HG03520 (cell line): Measurements from ENCODE around the gene GABBR2.
"Not testable (repeated sequence)": the region's sequence is repeated elsewhere in the genome, so short reads cannot be mapped to it uniquely, and the experiment has no call there.

ENCODE experiments used
- ATAC-seq: cut with Tn5 transposase; IDR thresholded peaks from one replicate; pipeline ENCODE4 v1.9.1; 2021; ENCODE audit warnings: mild to moderate bottlenecking, moderate library complexity; ENCODE audit not compliant: unreplicated experiment

Gene GABBR2

DNA sequence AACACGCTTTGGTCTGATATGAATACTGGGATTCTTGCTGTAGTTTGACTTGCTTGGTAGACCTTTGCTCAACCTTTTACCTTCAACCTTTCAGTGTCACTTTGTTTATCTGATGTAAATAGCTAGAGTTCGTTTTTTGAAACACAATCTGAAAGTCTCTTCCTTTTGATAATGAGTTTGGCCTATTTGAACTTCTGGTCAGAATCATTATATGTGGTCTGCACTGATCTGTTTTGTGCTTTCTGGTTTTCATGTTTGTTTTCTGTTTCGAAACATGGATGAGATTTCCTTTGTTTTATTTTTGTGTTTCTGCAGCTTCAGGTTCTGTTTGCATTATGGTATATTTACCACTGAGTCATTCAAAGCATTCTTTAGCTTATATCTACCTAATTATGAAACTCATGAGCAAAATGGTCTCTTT is 217.5 kb downstream of the GABBR2 start:
- ATAC-seq: no peak

DNA sequence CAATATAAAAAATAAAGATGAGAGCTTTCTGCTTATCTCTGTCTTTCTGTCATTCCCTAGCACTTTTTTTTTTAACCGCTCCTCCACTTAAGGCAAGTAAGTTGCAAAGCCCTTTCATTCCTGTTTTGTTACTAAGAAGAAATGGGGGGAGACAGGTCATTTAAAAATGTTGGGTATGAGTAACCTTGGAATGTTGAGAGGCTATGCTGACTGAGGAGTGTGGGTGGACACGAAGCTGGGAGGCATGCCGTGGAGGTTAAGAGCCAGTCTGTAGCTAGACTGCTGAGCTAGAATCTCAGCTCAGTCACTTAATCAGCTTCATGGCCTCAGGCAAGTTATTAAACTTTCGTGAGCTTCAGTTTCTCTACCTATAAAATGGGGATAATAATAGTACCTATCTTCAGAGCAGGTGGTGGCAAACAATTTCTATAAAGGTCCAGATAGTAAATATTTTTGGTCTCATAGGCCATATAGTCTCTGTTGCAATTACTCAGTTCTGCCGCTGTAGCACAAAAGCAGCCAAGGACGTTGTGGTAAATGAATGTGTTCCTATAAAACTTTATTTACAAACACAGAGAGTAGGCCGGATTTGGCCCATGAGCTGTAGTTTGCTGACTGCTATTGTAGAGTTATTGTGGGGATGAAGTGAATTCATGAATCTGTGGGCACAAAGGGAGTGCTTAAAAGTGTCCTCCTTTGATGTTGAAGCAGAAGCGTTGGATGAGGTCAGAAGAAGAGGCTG is 220.0 kb downstream of the GABBR2 start:
- no peak for ATAC-seq

DNA sequence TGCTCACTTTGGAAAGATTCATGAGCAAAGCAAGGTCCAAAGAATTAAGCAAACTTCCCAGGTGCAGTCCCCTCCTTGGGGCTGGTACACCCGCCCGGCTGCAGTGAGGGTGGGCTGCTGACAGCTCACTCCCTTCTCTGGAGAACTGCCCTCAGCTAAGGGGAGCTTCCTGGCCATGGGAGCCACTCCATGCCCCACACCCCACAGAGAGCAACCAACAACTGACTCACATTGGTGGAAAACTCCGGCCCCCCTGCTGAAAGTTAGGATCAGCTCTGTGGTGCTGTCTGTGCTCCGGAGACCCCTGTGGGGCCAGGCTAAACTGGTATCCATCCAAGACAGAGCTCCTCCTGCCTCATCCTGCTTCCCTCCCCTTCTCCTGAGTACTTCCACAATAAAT is 223.0 kb downstream of the GABBR2 start:
- ATAC-seq: no peak

DNA sequence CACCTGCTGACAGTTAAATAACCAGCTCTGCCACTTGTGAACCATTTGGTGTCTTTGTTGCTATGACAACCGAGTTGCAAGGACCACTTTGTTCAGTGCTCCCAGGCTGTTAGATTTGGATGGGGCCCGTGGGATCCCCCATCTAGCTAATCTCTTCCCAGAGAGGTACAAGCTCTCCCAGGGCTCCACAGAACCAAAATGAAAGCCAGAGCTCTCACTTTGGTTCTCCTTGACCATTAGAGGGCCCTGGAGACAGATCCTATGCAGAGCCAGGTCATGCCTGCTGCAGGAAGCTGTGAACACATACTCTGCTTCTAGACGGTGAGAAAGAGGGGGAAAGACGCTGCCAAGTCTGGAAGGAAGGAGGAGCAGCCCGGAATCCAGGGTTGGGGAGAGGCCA is 224.6 kb downstream of the GABBR2 start:
- no peak for ATAC-seq

DNA sequence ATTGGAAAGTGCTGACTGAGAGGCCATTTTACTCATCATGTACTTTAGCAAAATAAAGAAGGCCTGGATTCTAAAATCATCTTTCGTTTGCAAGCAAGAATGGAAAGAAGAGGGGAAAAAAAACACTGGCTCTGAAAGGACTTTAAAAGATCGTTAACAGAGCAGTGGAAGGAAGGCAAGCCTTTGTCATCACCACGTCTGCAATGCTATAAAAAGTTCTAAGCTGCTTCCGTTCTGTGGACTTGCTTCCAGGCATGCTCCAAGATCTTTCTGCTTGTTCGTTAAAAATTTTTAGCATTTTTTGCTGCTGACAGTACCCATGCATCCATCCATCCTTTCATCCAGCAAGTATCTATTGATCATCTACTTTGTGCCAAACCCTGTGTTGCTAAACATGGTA is 226.5 kb downstream of the GABBR2 start:
- ATAC-seq: no peak

DNA sequence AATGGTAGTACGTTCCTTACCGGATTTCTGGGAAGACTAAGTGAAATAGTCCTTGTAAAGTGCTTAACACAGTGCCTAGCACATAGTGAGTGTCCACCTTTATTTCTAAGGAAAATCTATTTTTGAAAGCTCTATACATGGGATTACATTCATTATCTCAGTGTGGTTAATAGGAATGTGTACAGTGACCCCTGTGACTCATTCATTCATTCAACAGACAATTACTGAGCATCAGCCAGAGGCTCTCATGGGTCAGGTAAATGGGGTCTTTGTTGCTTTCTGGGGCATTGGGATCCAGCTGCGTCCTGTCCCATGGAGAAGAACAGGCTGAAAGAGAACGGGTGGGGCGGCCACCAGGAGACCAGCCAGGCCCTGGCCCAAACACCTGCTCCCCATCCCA is 227.1 kb downstream of the GABBR2 start:
- no peak for ATAC-seq

DNA sequence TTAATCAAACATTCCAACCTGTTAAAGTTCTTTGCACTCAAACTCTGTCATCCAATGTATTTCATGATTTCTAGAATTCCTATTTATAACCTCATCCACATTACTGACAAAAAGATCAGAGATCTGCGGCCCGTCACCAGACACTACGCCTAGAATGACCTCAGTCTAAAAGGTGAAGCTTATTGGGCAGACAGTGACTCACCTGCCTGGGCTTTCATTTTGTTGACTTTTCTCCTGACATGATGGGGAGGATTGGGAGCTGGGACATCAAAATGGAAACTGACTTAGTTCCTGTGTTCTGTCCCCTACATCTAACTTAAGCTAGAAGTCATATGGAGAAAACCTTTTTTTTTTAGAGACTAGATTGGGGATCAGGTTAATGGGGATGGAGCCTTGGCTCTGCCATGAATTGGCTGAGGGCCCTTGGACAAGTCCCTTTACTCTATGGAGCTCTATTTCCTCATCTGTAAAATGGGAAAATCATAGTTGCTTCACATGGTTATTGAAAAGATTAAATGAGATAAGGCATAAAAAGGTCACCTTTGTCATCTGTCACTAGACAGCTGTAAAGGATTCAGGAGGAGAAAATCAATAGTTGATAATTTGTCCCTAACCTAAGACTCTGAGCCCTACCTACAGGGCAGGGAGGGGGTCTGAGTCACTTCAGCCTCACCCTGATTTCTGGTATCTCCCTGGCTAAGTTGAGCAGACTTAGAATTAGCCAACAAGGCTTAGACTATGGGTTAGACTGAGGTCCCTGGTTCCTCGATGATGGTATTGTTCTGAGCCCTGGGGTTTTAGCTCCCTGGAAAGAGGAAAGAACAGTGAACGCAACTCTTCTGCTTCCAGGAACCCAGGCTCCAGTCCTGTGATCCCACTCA is 228.5 kb downstream of the GABBR2 start:
- no peak for ATAC-seq

DNA sequence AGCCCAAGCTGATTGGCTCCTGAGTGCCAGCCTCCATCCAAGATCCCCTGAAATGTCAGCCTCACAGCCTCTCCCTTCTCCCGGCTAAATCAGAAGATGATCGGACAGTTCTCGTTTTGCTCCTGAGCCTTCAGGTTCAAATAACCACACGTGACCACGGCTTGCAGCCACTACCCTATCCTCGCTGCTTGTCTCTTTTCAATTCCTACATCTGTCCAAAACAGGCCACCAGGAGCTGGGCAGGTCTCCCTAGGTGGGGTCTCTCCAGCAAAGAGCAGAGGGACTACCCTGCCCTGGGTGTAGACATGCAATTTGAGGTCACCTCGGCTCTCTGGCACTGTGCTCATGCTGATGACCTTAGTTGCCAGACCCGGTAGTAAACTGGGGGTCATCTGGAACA is 229.3 kb downstream of the GABBR2 start:
- no peak for ATAC-seq

DNA sequence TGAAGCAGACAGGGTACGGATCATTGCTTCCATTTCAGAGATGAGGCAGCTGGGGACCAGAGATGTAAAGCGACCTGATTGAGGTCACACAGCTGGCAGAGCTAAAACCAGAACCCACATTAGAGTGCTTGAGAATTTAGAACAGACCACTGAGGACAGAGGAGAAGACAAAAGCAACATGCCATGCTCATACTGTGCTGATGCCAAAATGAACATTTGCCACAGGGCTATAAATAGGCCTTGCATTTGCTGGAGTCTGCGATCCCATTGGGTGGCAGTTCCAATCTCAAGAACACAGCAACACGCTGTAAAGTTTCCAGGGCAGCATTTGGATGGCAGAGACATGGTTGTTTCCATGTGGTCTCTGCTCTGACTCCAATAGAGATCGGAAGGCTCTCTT is 230.9 kb downstream of the GABBR2 start:
- no peak for ATAC-seq

DNA sequence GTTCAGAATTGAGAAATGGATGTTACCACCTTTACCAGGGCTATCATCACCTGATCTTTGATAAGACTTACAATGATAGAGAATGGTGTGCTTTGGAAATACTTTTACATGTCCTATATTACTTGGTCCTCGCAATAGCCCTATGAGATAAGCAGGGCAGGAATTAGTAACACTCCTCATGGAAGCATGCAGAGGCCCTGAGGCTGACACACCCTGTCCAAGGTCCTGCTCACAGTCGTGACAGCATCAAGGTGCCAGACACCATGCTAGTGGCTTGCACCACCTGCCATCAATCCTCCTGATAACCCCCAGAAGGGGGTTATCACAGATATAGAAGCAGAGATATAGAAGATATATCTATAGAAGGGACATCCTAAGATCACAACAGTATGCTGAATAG is 236.5 kb downstream of the GABBR2 start:
- no peak for ATAC-seq

DNA sequence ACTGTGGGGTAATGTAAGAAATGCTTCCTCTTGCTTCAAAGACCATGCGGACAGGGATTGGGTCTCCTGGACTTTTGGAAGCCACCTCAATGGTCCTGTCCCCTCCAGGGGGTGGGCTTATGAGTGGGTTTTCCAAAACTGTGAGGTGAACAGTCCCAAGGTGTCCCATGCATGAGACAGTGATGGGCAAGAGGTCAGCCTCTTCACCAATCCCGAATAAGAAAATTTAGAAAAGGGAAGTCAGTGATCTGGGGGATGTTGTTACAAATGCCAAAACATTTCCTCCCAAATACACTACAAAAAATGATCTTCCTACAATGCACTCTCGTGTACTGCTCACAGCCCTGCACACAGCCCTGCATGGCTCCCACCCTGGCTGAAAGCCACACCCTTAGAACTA is 237.6 kb downstream of the GABBR2 start:
- ATAC-seq: no peak

DNA sequence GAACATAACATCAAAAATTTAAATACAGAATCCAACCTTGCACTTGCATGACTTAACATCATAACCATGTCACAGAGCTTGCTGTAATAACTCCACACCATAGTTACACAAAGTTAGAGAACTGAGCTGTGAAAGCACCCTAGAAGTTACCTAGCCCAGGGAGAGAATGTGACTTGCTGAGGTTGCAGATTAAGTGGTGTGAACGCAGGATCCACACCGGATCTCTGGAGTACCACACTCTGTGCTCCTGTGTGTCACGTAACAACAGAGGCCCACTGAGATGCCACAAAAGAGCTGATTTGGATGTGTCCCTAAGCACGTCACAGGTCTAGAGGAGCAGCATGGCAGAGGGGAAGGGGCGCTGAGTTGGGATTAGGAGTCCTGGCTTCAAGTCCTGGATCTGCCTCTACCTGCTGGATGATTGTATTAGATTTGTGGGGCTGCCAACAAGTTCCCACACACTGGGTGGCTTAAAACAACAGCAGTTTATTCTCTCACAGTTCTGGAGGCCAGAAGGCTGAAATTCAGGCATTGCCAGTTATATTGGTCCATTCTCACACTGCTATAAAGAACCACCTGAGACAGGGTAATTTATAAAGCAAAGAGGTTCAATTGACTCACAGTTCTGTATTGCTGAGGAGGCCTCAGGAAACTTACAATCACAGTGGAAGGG is 240.0 kb downstream of the GABBR2 start:
- no peak for ATAC-seq

DNA sequence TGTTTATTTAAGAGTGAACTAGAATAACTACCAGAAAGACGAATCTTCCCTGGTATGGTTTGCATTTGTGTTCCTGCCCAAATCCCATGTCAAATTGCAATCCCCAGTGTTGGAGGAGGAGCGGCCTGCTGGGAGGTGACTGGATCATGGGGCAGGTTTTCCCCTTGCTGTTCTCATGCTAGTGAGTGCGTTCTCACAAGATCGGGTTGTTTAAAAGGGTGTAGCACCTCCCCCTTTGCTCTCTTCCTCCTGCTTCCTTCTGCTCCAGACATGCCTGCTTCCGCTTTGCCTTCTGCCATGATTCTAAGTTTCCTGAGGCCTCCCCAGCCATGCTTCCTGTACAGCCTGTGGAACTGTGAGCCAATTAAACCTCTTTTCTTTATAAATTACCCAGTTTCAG is 242.9 kb downstream of the GABBR2 start:
- ATAC-seq: no peak

DNA sequence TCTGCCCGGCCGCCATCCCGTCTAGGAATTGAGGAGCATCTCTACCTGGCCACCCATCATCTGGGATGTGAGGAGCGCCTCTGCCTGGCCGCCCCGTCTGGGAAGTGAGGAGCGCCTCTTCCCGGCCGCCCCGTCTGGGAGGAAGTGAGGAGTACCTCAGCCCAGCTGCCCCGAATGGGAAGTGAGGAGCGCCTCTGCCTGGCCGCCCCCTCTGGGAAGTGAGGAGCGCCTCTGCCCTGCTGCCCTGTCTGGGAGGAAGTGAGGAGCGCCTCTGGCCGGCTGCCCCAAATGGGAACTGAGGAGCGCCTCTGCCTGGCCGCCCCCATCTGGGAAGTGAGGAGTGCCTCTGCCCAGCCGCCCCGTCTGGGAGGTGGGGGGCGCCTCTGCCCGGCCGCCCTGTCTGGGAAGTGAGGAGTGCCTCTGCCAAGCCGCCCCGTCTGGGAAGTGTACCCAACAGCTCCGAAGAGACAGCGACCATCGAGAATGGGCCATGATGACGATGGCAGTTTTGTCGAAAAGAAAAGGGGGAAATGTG is 244.5 kb downstream of the GABBR2 start:
- ATAC-seq: not testable (repeated sequence)

DNA sequence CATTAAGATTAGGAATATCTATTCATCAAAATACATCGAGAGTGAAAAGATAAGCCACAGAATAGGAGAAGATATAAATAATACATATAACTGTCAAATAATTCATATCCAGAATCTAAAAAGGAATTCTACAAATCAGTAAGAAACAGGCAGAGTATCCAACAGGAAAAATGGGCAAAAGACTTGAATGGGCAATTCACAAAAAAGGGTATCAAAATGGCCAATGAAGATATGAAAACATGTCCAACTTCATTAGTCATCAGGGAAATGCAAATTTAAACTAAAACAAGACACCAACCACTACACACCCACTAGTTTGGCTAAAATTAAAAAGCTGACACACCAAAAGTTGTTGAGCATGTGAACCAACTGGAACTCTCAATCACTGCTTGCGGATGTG is 246.4 kb downstream of the GABBR2 start:
- ATAC-seq: no peak

DNA sequence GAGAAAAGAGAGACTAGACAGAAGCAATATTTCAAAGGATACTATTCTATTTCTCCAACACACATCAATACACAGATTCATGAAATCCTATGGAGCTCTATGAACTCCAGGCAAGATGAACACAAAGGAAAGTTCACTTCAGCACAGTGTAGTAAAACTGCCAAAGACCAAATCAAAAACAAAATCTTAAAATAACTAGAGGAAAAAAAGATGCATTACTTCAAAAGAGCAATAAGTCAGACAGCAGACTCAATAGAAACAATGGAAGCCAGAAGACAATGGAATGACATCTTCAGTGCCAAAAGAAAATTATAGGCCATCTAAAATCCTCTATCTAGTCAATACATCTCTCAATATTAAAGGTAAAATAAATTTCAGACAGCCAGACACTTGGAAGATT is 248.0 kb downstream of the GABBR2 start:
- ATAC-seq: no peak

DNA sequence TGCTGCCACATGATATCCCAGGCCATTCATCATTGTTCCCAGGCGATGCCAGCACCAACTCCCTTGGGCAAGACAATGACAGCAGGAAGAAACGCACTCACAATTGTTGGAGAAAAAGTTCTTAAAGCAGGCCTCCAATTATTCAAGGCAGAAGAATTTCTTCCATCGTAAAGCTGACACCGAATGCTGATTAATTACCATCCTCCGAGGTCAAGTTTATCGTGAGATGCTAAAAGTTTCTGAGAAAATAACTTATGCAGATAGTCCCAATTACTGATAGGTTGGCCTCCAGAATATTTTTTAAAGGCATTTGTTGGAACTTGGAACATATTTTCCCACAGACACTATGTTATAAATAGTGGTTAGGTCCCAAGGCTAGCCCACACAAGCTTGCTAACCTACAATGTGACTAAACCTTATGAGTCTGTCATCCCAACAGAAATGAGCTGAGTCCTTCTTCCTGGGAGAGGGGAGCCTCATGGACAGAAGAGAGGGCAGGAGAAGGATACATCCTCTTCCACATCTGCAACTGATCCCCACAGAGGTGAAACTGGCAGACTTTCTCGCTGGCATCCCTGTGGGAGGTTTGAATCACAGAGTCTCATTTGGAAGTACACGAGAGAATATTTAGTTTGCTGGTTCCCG is 250.9 kb downstream of the GABBR2 start:
- no peak for ATAC-seq

DNA sequence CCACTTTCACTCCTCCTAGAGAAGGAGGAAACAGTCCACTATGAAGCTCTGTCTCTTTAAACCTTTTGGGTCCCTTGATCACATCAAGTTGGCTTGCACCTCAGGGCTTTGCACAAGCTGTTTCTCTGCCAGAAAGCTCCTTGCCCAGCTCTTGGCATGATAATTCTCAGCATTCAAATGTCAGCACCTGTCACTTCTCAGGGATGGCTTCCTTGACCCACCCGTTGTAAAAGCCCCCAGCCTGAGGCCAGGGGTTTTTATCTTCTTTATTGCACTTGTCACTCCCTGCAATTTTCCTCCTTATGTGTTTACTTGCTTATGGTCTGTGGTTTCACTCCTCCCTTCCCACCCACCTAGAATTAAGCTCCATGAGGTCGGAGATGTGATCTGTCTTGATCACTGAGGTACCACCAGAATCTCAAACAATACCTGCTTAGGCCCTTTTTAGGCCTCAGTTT is 252.6 kb downstream of the GABBR2 start:
- no peak for ATAC-seq

DNA sequence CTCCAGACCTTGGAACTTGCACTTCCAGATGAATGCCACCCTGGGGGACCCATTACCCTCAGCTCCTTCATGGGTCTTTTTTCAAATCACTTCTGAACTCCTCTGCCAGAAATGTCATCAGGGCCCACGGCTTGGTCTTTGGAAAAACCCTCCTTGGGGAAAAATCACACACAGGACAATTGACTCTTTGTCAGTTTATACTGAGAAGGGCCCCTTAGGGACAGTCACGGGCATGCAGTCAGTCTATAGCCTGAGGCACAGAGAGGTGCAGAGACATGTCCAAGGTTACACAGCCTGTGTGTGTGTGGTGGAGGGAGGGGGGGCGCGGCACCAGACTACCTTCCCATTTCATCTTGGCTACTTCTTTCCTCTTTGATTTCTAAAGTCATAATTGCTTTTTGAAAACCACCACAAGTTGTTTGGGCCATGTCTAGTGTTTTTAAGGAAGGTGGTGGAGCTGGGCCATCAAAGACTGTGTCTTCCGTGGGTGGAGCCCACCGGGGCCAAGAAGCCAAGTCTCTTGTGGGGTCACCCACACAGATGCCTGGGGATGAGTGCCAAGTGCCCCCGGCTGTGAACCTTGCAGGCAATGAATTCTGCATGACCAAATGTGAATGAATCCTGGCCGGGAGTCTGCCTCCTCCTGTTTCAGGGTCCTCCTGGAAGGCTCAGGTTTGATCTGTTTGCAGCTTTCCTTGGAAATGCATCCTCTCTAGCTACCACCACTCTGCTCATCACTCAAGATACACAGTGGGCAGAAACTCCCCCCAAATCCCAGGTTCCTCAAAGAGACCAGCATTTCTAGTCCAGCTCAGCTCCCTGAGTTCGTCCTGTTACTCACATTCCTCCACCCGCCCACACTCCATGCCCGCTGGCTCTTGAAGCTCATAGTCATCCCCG is 253.2 kb downstream of the GABBR2 start:
- ATAC-seq: no peak
